NCI-H1417 treated with DMSO at 0.1 percent for 48 hours (cell line): ENCODE results near the gene RPP21.
"Not testable (repeated sequence)": the region's sequence is repeated elsewhere in the genome, so short reads cannot be mapped to it uniquely, and the experiment has no call there.

Experiments
- DNase-seq: peaks from one replicate; lab custom pipeline; 2025; lab: John Stamatoyannopoulos, UW

Gene RPP21

GRCh38 chr6:30329331-30329730, 15.6 kb upstream of the RPP21 start:
- DNase-seq: no peak

GRCh38 chr6:30331981-30332380, 13.0 kb upstream of the RPP21 start:
- no peak for DNase-seq

GRCh38 chr6:30334075-30334783, 10.7 kb upstream of the RPP21 start:
- no peak for DNase-seq

GRCh38 chr6:30340589-30341054, 4.3 kb upstream of the RPP21 start:
- no peak for DNase-seq

GRCh38 chr6:30341218-30341617, 3.7 kb upstream of the RPP21 start:
- no peak for DNase-seq

GRCh38 chr6:30341728-30342127, 3.2 kb upstream of the RPP21 start:
- DNase-seq: no peak

GRCh38 chr6:30344191-30344867, 627 bp upstream of the RPP21 start:
- DNase-seq: no peak

- DNase-seq: no peak
These were observed 896 bp downstream of the RPP21 start for GRCh38 chr6:30345852-30346251.

- no peak for DNase-seq
These were observed 4.0 kb downstream of the RPP21 start for GRCh38 chr6:30348957-30349356.

GRCh38 chr6:30349421-30350177, 4.6 kb downstream of the RPP21 start:
- DNase-seq: no peak

GRCh38 chr6:30350524-30350923, 5.6 kb downstream of the RPP21 start:
- DNase-seq: no peak

- DNase-seq: no peak
These were observed 7.6 kb downstream of the RPP21 start for GRCh38 chr6:30352550-30352949.

GRCh38 chr6:30355281-30355680, 10.3 kb downstream of the RPP21 start:
- no peak for DNase-seq

GRCh38 chr6:30356536-30356935, 11.6 kb downstream of the RPP21 start:
- no peak for DNase-seq

- DNase-seq: no peak
These were observed 13.0 kb downstream of the RPP21 start for GRCh38 chr6:30357678-30358540.

GRCh38 chr6:30359276-30359675, 14.3 kb downstream of the RPP21 start:
- DNase-seq: no peak

- no peak for DNase-seq
These were observed 15.2 kb downstream of the RPP21 start for GRCh38 chr6:30360139-30360538.

GRCh38 chr6:30361661-30362060, 16.7 kb downstream of the RPP21 start:
- DNase-seq: no peak

- no peak for DNase-seq
These were observed 18.5 kb downstream of the RPP21 start for GRCh38 chr6:30363459-30363858.

- DNase-seq: no peak
These were observed 19.6 kb downstream of the RPP21 start for GRCh38 chr6:30364591-30364990.

- not testable (repeated sequence) for DNase-seq
These were observed 24.3 kb downstream of the RPP21 start for GRCh38 chr6:30369280-30369679.
